ENCODE results near the gene EIF2S1. TPM values are rescaled to one million over a fixed set of nuclear protein-coding genes. Genes with fewer than 3 reads are reported as not detected.
"Not testable (repeated sequence)": the region's sequence is repeated elsewhere in the genome, so short reads cannot be mapped to it uniquely, and the experiment has no call there.

Gene EIF2S1
- total and polyA plus RNA-seq, 10 donors = 13.9 to 68.6 (median 52.0) TPM

DNA sequence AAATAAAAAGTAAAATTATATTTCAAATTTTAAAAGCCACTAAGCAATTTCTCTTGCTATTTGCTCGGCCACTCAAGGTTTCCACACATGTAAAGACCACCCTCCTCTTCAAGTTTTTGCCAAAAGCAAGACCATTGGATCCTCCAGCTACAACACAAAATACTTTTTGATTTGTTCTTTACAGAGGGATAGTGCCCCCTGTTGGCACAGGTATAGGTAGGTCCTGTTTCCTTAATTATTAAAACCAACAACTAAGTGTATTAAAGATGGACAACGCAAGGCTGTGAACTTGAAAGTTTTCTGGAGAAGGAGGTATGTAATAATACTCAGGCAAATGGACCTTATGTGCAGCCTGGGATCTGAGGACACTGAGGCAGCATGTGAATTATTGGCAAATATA is 24.3 kb upstream of the EIF2S1 start:
- 91 to 100% (median 98%) methylated on average over 2 of the region's 2 CpGs for WGBS, 5 donors
- Histone ChIP-seq H3K36me3 (peaks cover 3 to 99% (median 74%) of the 10 kb centered on the region in 6 donors), H3K27me3 (replicated peaks in 1 of 7) (no peaks in the 10 kb centered on the region), H3K4me3 (no peak overlapping the region), H3K27ac (no peak overlapping the region), H3K9me3 (no peaks in the 10 kb centered on the region), H3K4me1 (no peaks in the 10 kb centered on the region)
- intact Hi-C loops (cut with DNase I; ENCODE audit: low total_unique reads) = no loop called here
- TF ChIP-seq POLR2A (IDR thresholded peaks at IDR 0.05) = no peak
- TF ChIP-seq POLR2AphosphoS5 (IDR thresholded peaks at IDR 0.05) = no peak
- TF ChIP-seq, protein P1, sequence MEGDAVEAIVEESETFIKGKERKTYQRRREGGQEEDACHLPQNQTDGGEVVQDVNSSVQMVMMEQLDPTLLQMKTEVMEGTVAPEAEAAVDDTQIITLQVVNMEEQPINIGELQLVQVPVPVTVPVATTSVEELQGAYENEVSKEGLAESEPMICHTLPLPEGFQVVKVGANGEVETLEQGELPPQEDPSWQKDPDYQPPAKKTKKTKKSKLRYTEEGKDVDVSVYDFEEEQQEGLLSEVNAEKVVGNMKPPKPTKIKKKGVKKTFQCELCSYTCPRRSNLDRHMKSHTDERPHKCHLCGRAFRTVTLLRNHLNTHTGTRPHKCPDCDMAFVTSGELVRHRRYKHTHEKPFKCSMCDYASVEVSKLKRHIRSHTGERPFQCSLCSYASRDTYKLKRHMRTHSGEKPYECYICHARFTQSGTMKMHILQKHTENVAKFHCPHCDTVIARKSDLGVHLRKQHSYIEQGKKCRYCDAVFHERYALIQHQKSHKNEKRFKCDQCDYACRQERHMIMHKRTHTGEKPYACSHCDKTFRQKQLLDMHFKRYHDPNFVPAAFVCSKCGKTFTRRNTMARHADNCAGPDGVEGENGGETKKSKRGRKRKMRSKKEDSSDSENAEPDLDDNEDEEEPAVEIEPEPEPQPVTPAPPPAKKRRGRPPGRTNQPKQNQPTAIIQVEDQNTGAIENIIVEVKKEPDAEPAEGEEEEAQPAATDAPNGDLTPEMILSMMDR (IDR thresholded peaks at IDR 0.05 in 8 of 11, conservative IDR thresholded peaks at IDR 0.05 in 3 of 11) = peak in 3 of 11 experiments; percentile 15 to 33 (median 23)
- no peak for DNase-seq

DNA sequence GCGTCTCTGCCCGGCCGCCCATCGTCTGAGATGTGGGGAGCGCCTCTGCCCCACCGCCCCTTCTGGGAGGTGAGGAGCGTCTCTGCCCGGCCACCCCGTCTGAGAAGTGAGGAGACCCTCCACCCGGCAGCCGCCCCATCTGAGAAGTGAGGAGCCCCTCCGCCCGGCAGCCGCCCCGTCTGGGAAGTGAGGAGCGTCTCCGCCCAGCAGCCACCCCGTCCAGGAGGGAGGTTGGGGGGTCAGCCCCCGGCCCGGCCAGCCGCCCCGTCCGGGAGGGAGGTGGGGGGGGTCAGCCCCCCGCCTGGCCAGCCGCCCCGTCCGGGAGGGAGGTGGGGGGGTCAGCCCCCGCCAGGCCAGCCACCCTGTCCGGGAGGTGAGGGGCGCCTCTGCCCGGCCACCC is 18.9 kb upstream of the EIF2S1 start:
- H3K27me3 ChIP-seq (replicated peaks in 1 of 7); H3K9me3 ChIP-seq; H3K4me1 ChIP-seq; H3K27ac ChIP-seq; DNase-seq; H3K4me3 ChIP-seq; intact Hi-C loops (cut with DNase I; ENCODE audit: low total_unique reads): not testable (repeated sequence)
- 97 to 100% (median 98%) methylated on average over 4 to 31 of the region's 31 CpGs for WGBS, 5 donors
- peaks cover 3 to 99% (median 72%) of the 10 kb centered on the region in 6 donors for H3K36me3 ChIP-seq

- Histone ChIP-seq H3K4me3 (no peak overlapping the region), H3K36me3 (peaks cover 3 to 99% (median 71%) of the 10 kb centered on the region in 6 donors), H3K27ac (no peak overlapping the region), H3K4me1 (no peaks in the 10 kb centered on the region), H3K27me3 (replicated peaks in 1 of 7) (no peaks in the 10 kb centered on the region), H3K9me3 (no peaks in the 10 kb centered on the region)
- intact Hi-C loops (cut with DNase I; ENCODE audit: low total_unique reads) = no loop called here
- 88 to 97% (median 91%) methylated on average over 4 of the region's 4 CpGs for WGBS, 5 donors
- DNase-seq = no peak
- TF ChIP-seq, protein P1 (IDR thresholded peaks at IDR 0.05 in 8 of 11, conservative IDR thresholded peaks at IDR 0.05 in 3 of 11) = no peak
- TF ChIP-seq POLR2AphosphoS5 (IDR thresholded peaks at IDR 0.05) (no peak), POLR2A (IDR thresholded peaks at IDR 0.05) (no peak)
Observed at GRCh38 chr14:67343601-67344230, 16.4 kb upstream of the EIF2S1 start.

- no peak for DNase-seq
Observed at GRCh38 chr14:67345583-67345982, 14.5 kb upstream of the EIF2S1 start.

More at GRCh38 chr14:67345583-67345982, 14.5 kb upstream of the EIF2S1 start:
- Histone ChIP-seq H3K27me3 (replicated peaks in 1 of 7) (no peaks in the 10 kb centered on the region), H3K9me3 (no peaks in the 10 kb centered on the region), H3K36me3 (peaks cover 3 to 99% (median 73%) of the 10 kb centered on the region in 6 donors), H3K4me1 (no peaks in the 10 kb centered on the region), H3K4me3 (no peak overlapping the region), H3K27ac (no peak overlapping the region)
- TF ChIP-seq POLR2AphosphoS5 (IDR thresholded peaks at IDR 0.05) = no peak
- TF ChIP-seq, protein P1 (IDR thresholded peaks at IDR 0.05 in 8 of 11, conservative IDR thresholded peaks at IDR 0.05 in 3 of 11) = no peak
- TF ChIP-seq POLR2A (IDR thresholded peaks at IDR 0.05) = no peak
- intact Hi-C loops (cut with DNase I; ENCODE audit: low total_unique reads) = no loop called here

Measured in spleen (tissue), 11 donors.